Measurements from ENCODE around the gene SIGLEC12.
"Not testable (repeated sequence)": the region's sequence is repeated elsewhere in the genome, so short reads cannot be mapped to it uniquely, and the experiment has no call there.

The SIGLEC12 gene

DNA sequence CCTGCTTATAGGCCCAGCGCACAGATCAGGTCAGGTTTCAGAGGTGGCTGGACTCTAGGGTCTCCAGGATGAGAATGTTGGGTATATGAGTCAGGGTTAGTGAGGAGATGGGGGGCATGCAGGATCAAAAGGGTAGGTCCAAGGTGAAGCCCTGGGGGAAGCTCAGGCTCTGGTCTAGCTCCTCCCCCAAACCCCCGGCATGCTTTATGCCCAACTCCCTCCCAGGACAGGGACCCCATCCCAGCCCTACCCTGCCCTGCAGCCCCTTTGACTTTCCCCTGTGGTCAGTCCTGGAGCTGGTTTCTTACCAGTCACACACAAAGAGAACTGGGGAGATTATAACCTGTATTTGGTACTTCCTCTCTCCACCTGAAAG, 33.1 kb downstream of the SIGLEC12 start:
- H3K4me3 ChIP-seq (ENCODE audit: low read depth, low read length), result no peak overlapping the region
- DNase-seq (ENCODE audit: low read depth, low spot score), result no peak
- POLR2A ChIA-PET, result no interaction called here
- CTCF ChIA-PET, result interaction anchor here (0.6 to 10.5 kb wide), 3 partner anchors 32 to 190 kb away, joined by 3 to 184 read pairs (median 7); no protein-coding TSS in a partner anchor
- no peak for TF ChIP-seq CTCF (IDR thresholded peaks at IDR 0.05; ENCODE audit: insufficient read depth, low read length, missing control alignments)

GRCh38 chr19:51467864-51468544, 33.6 kb downstream of the SIGLEC12 start:
- no peak overlapping the region for H3K4me3 ChIP-seq (ENCODE audit: low read depth, low read length)
- ChIA-PET POLR2A (no interaction called here), CTCF (interaction anchor here (0.6 to 2.2 kb wide), 4 partner anchors 32 to 193 kb away, joined by 3 to 7 read pairs (median 3); no protein-coding TSS in a partner anchor)
- DNase-seq (ENCODE audit: low read depth, low spot score), result no peak
- TF ChIP-seq CTCF (IDR thresholded peaks at IDR 0.05; ENCODE audit: insufficient read depth, low read length, missing control alignments), result no peak

DNA sequence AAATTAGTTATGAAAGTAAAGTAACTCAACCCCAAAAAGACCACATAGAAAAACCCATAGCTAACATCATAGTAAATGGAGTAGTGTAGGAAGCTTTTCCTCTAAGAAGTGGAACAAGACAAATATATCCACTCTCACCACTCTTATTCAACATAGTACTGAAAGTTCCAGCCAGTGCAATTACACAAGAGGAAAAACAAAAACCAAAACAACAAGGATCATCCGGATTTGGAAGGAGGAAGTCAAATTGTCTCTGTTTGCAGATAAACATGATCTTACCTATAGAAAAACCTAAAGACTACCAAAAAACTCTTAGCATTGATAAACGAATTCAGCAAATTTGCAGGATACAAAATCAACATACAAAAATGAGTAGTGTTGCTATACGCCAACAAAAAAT, 34.9 kb downstream of the SIGLEC12 start:
- H3K4me3 ChIP-seq (ENCODE audit: low read depth, low read length), result no peak overlapping the region
- TF ChIP-seq CTCF (IDR thresholded peaks at IDR 0.05; ENCODE audit: insufficient read depth, low read length, missing control alignments), result no peak
- no peak for DNase-seq (ENCODE audit: low read depth, low spot score)
- ChIA-PET POLR2A (no interaction called here), CTCF (interaction anchor here (2.2 kb wide), 1 partner anchor 48 kb away, joined by 7 read pairs; no protein-coding TSS in a partner anchor)

- CTCF ChIA-PET; H3K4me3 ChIP-seq (ENCODE audit: low read depth, low read length); DNase-seq (ENCODE audit: low read depth, low spot score); POLR2A ChIA-PET: not testable (repeated sequence)
These were observed 37.5 kb downstream of the SIGLEC12 start for GRCh38 chr19:51463976-51464581.

DNA sequence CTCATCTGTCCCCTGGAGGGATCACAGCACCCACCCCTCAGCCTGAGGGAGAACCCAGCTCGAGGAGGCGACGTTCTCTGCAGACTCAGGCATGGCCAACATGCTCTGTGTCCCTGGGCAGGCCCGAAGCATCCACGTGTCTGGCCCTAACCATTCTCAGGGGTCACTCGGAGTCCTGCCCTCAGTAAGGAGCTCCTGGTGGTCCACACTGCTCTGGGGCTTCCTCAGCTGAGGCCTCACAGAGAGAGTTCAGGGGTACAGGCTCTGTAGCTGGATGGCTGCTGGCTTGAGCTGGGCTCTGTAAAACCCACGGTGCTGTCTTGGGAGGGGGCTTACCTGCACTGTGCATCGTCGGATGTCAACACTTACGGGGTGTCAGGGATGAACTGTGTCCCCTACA, 38.9 kb downstream of the SIGLEC12 start:
- POLR2A ChIA-PET, result no interaction called here
- CTCF ChIA-PET, result interaction anchor here (0.7 to 2.9 kb wide), 4 partner anchors 11 to 155 kb away, joined by 3 to 14 read pairs (median 3); no protein-coding TSS in a partner anchor
- TF ChIP-seq CTCF (IDR thresholded peaks at IDR 0.05; ENCODE audit: insufficient read depth, low read length, missing control alignments), result no peak

DNA sequence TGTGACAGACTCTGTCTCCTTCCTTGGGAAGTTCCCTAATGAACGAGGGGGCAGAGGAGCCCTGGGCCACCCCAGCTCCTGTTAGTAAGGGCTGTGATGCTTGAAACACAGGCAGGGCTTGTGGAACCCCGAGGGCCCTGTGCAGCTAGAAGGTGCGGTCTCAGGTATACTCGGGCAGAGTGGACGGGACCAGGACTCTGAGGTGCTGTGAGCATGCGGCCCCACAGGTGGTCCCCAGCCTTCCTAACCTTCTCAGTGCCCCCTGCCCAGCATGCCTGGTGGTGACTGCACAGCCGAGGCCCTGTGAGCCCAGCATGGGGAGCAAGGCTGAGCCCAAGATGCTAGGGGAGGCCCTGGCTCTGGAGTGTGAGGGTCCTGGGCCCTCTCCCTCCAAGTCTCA, 39.3 kb downstream of the SIGLEC12 start:
- DNase-seq (ENCODE audit: low read depth, low spot score), result no peak
- no peak overlapping the region for H3K4me3 ChIP-seq (ENCODE audit: low read depth, low read length)
- TF ChIP-seq CTCF (IDR thresholded peaks at IDR 0.05; ENCODE audit: insufficient read depth, low read length, missing control alignments), result no peak
- POLR2A ChIA-PET, result no interaction called here
- CTCF ChIA-PET, result interaction anchor here (1.0 to 2.9 kb wide), 2 partner anchors 11 to 13 kb away, joined by 3 to 14 read pairs; no protein-coding TSS in a partner anchor

More for the DNA sequence above, 38.9 kb downstream of the SIGLEC12 start:
- no peak for DNase-seq (ENCODE audit: low read depth, low spot score)
- no peak overlapping the region for H3K4me3 ChIP-seq (ENCODE audit: low read depth, low read length)

All from AG04449 (cell line).